Mesenchymal stem cell (in vitro differentiated cells and primary cell): ENCODE data around the gene RAPGEF5.
A peak's percentile ranks its signal among the peaks of the same experiment; 100 is the strongest.

Experiments
- DNase-seq: peaks from one replicate; pipeline ENCODE4 v3.0.0-alpha.2; 2013
- H2AFZ ChIP-seq: one replicate; pipeline ENCODE4 v1.6.1; 2013; ENCODE audit warnings: low read depth, mild to moderate bottlenecking, control low read depth, inconsistent platforms, low read length, moderate library complexity
- H2AK5ac ChIP-seq: 2 replicates; pipeline ENCODE4 v1.6.1; 2013; ENCODE audit warnings: low read length, moderate library complexity, mild to moderate bottlenecking, inconsistent platforms; ENCODE audit not compliant: severe bottlenecking
- H2BK120ac ChIP-seq: one replicate; pipeline ENCODE4 v1.6.1; 2013; ENCODE audit warnings: low read depth, mild to moderate bottlenecking, inconsistent platforms, low read length, moderate library complexity
- H2BK12ac ChIP-seq, 2 experiments: one replicate each; pipeline ENCODE4 v1.6.1; 2013; ENCODE audit warnings: inconsistent platforms in 2 of 2, low read length in 2 of 2, mild to moderate bottlenecking in 2 of 2, moderate library complexity in 2 of 2, control low read depth in 1 of 2
- H2BK15ac ChIP-seq: one replicate; pipeline ENCODE4 v1.6.1; 2013; ENCODE audit warnings: mild to moderate bottlenecking, low read depth, inconsistent platforms; ENCODE audit not compliant: poor library complexity, severe bottlenecking
- H2BK5ac ChIP-seq: 2 replicates; pipeline ENCODE4 v1.6.1; 2013; ENCODE audit warnings: low read depth, mild to moderate bottlenecking, low read length, control low read depth, inconsistent platforms; ENCODE audit not compliant: poor library complexity, severe bottlenecking
- H3K14ac ChIP-seq, 2 experiments: one replicate each; pipeline ENCODE4 v1.6.1; 2013; ENCODE audit warnings: inconsistent platforms in 2 of 2, low read length in 2 of 2, control low read depth in 1 of 2, mild to moderate bottlenecking in 1 of 2, moderate library complexity in 1 of 2
- H3K18ac ChIP-seq, 2 experiments: one replicate each; pipeline ENCODE4 v1.6.1; 2013; ENCODE audit warnings: inconsistent platforms in 2 of 2, low read length in 2 of 2, control low read depth in 1 of 2, low read depth in 1 of 2, mild to moderate bottlenecking in 1 of 2
- H3K23ac ChIP-seq, 2 experiments: one replicate each; pipeline ENCODE4 v1.6.1; 2013; ENCODE audit warnings: inconsistent platforms in 2 of 2, low read length in 2 of 2, mild to moderate bottlenecking in 2 of 2, moderate library complexity in 2 of 2, control low read depth in 1 of 2
- H3K27ac ChIP-seq: 2 replicates; pipeline ENCODE4 v1.5.1; 2013; ENCODE audit warnings: mild to moderate bottlenecking, moderate library complexity, low read length, control low read depth, inconsistent platforms; ENCODE audit not compliant: poor library complexity, severe bottlenecking
- H3K27me3 ChIP-seq, 2 experiments: 2 replicates each; pipeline versions ENCODE4 v1.6.1 to v1.7.0; 2013; ENCODE audit warnings: low read length in 2 of 2, mild to moderate bottlenecking in 2 of 2, moderate library complexity in 2 of 2, control low read depth in 1 of 2, inconsistent platforms in 1 of 2; ENCODE audit not compliant: control insufficient read depth in 1 of 2, insufficient read depth in 1 of 2
- H3K36me3 ChIP-seq, 2 experiments: 2 replicates each; pipeline versions ENCODE4 v1.6.1 to v1.7.0; 2013; ENCODE audit warnings: low read length in 2 of 2, control low read depth in 1 of 2, inconsistent platforms in 1 of 2, low read depth in 1 of 2, mild to moderate bottlenecking in 1 of 2; ENCODE audit not compliant: insufficient read depth in 2 of 2, control insufficient read depth in 1 of 2
- H3K4ac ChIP-seq, 2 experiments: one replicate each; pipeline ENCODE4 v1.6.1; 2013; ENCODE audit warnings: inconsistent platforms in 2 of 2, low read length in 2 of 2, mild to moderate bottlenecking in 2 of 2, moderate library complexity in 2 of 2, control low read depth in 1 of 2, low read depth in 1 of 2
- H3K4me1 ChIP-seq: 2 replicates; pipeline ENCODE4 v1.6.1; 2013; ENCODE audit warnings: low read depth, low read length, control low read depth; ENCODE audit not compliant: control insufficient read depth, insufficient read depth
- H3K4me2 ChIP-seq: 2 replicates; pipeline ENCODE4 v1.6.1; 2013; ENCODE audit warnings: low read length, mild to moderate bottlenecking, inconsistent platforms; ENCODE audit not compliant: poor library complexity, severe bottlenecking
- H3K4me3 ChIP-seq, 2 experiments: 2 replicates each; pipeline versions ENCODE4 v1.5.1 to v1.7.0; 2013; ENCODE audit warnings: low read length in 2 of 2, mild to moderate bottlenecking in 2 of 2, control low read depth in 1 of 2, low read depth in 1 of 2; ENCODE audit not compliant: insufficient read depth in 1 of 2
- H3K79me1 ChIP-seq: replicated peaks from 2 replicates; pipeline ENCODE4 v1.6.1; 2013; ENCODE audit warnings: mild to moderate bottlenecking, control low read depth, low read length, inconsistent platforms; ENCODE audit not compliant: poor library complexity, severe bottlenecking
- H3K9ac ChIP-seq: 2 replicates; pipeline ENCODE4 v1.7.0; 2013; ENCODE audit warnings: mild to moderate bottlenecking, low read length, moderate library complexity
- H3K9me3 ChIP-seq: 2 replicates; pipeline ENCODE4 v1.7.0; 2013; ENCODE audit warnings: mild to moderate bottlenecking, low read length; ENCODE audit not compliant: control insufficient read depth
- H4K8ac ChIP-seq: one replicate; pipeline ENCODE4 v1.6.1; 2013; ENCODE audit warnings: inconsistent platforms, mild to moderate bottlenecking, low read length, moderate library complexity
- H4K91ac ChIP-seq: one replicate; pipeline ENCODE4 v1.6.1; 2013; ENCODE audit warnings: mild to moderate bottlenecking, low read length, inconsistent platforms
- WGBS: methylation state at CpG from one replicate; pipeline ENCODE4 v1.1.7; 2013; ENCODE audit warnings: mixed read lengths; 5-methylcytosine and 5-hydroxymethylcytosine counted together

The RAPGEF5 gene

DNA sequence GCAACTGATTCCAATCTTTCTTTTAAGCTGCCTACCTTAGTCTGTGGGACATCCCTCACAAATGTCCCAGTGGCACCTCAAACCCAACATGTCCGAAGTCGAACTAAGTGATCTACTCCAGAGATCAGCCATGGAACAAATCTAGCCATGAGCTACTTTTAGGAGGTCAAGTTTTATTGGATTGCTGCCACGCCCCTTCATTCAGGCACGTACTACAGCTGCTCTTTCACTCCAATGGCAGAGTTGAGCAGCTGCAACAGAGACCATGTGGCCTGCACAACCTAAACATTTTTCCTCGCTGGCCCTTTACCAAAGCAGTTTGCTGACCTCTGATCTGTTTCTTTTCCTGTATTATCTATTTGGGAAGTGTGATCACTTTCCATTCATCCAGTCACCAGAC is 218.8 kb downstream of the RAPGEF5 start:
- Histone ChIP-seq H3K4ac (no peak overlapping the region), H2BK15ac (no peak overlapping the region), H3K23ac (no peak overlapping the region), H3K18ac (no peak overlapping the region), H3K79me1 (no peaks in the 10 kb centered on the region), H2AFZ (no peak overlapping the region), H3K36me3 (no peaks in the 10 kb centered on the region), H3K4me3 (no peak overlapping the region), H3K14ac (no peak overlapping the region), H2BK12ac (no peak overlapping the region), H2BK5ac (no peak overlapping the region), H3K4me1 (no peaks in the 10 kb centered on the region), H4K8ac (no peak overlapping the region), H3K27me3 (no peaks in the 10 kb centered on the region), H3K4me2 (no peak overlapping the region), H4K91ac (no peak overlapping the region), H2AK5ac (no peak overlapping the region), H2BK120ac (no peak overlapping the region), H3K9me3 (no peaks in the 10 kb centered on the region), H3K9ac (no peak overlapping the region), H3K27ac (no peak overlapping the region)
- WGBS, result 79% methylated on average over 5 of the region's 5 CpGs
- DNase-seq, result no peak

DNA sequence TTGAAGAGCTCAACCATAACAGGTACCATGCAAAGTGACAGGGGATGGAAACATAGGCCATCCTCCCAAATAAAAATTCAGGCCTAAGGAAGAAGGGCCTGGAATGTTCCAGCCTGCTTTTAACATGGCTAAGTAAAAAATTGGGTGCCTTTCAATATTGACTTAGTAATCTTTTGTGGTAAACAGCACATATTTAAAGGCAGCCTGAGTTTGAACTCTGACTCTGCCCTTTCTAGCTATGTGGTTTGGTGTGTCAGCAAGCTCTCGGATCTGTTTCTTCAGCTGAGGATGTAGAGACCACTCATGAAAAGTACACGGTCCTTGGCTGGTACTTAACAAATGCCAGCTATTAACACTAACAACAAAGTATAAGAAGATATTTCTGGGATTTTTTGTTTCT is 219.5 kb downstream of the RAPGEF5 start:
- Histone ChIP-seq H3K27ac (no peak overlapping the region), H2AFZ (no peak overlapping the region), H3K4me2 (no peak overlapping the region), H2BK5ac (no peak overlapping the region), H4K91ac (no peak overlapping the region), H3K4ac (no peak overlapping the region), H3K23ac (no peak overlapping the region), H2BK15ac (no peak overlapping the region), H3K18ac (no peak overlapping the region), H2BK120ac (no peak overlapping the region), H4K8ac (no peak overlapping the region), H3K14ac (no peak overlapping the region), H3K4me3 (no peak overlapping the region), H3K36me3 (no peaks in the 10 kb centered on the region), H2AK5ac (no peak overlapping the region), H3K9ac (peak overlapping the region; percentile 25), H3K4me1 (no peaks in the 10 kb centered on the region), H3K79me1 (no peaks in the 10 kb centered on the region), H3K27me3 (no peaks in the 10 kb centered on the region), H3K9me3 (no peaks in the 10 kb centered on the region), H2BK12ac (no peak overlapping the region)
- peak; percentile 10 for DNase-seq
- 100% methylated on average over 1 of the region's 2 CpGs for WGBS

DNA sequence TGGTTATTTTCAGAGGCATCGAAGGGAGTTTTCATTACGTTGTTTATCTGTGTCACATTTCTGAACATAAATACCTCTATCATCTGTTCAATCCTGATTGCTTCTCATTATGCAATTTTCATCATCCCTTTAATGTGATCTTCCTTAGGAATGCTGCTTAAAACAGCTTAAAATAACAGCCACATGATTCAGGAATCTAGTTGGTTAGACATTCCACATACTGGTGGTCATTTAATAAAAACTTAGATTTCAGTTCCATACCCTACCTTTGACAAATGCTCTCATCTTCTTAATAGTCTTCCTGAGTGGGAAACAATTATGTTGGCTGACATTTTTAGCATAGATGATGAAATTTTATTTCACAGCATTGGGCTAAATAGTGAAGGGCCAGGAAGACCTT is 219.9 kb downstream of the RAPGEF5 start:
- no peak overlapping the region for H3K14ac ChIP-seq
- H4K91ac ChIP-seq, result no peak overlapping the region
- H3K9ac ChIP-seq, result peak overlapping the region; percentile 25
- no peak overlapping the region for H3K4me2 ChIP-seq
- no peak overlapping the region for H2AFZ ChIP-seq
- H3K79me1 ChIP-seq, result no peaks in the 10 kb centered on the region
- H2BK120ac ChIP-seq, result no peak overlapping the region
- no peak overlapping the region for H2BK12ac ChIP-seq
- H3K36me3 ChIP-seq, result no peaks in the 10 kb centered on the region
- no peak overlapping the region for H2BK15ac ChIP-seq
- WGBS, result 93% methylated on average over 2 of the region's 2 CpGs
- no peak overlapping the region for H2BK5ac ChIP-seq
- DNase-seq, result peak; percentile 7
- H3K4me3 ChIP-seq, result no peak overlapping the region
- H3K4ac ChIP-seq, result no peak overlapping the region
- H2AK5ac ChIP-seq, result no peak overlapping the region
- no peaks in the 10 kb centered on the region for H3K9me3 ChIP-seq
- H4K8ac ChIP-seq, result no peak overlapping the region
- no peaks in the 10 kb centered on the region for H3K27me3 ChIP-seq
- H3K23ac ChIP-seq, result no peak overlapping the region
- no peak overlapping the region for H3K18ac ChIP-seq
- H3K27ac ChIP-seq, result no peak overlapping the region
- no peaks in the 10 kb centered on the region for H3K4me1 ChIP-seq

DNA sequence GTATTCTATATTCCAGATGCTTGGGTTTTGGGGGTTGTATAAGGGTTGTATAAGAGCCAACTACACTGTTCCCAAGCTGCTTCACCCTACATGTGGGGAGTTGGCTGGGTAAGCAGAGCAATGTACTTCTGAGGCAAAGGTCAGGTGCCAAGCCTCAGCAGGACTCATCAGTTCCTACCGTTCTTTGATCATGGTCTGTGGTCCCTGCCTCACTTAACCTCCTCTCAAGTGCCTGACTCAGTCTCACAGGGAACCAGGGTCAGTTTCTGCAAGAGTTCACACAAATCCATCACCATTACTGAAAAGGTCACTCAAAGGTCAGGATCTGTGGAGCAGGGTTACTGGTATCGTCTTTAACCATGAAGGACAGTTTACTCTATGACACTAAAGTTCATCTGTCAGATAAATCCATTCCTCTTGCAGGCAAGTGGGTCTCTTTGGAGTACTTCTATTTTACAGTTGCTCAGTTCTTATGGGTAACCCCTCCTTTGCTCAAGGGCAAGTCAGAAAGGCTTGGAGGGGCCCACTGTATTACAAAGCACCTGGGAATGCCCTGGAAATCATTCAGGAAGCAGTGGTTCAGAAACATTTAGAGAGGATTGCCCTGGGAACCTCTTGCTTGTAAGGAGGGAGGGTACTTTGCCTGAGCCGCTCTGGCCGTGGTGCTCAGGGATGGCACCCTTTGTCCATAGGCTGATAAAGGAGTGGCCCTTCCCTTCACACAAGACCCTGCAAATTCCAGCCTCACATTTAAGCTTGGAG is 227.0 kb downstream of the RAPGEF5 start:
- peak; percentile 4 for DNase-seq
- Histone ChIP-seq H3K23ac (no peak overlapping the region), H3K79me1 (no peaks in the 10 kb centered on the region), H3K36me3 (no peaks in the 10 kb centered on the region), H3K4me3 (no peak overlapping the region), H3K4ac (no peak overlapping the region), H3K9me3 (no peaks in the 10 kb centered on the region), H2BK120ac (no peak overlapping the region), H4K91ac (no peak overlapping the region), H2AK5ac (no peak overlapping the region), H2AFZ (no peak overlapping the region), H2BK12ac (no peak overlapping the region), H2BK5ac (no peak overlapping the region), H3K27me3 (peaks cover 3 to 9% of the 10 kb centered on the region in 2 experiments), H3K9ac (no peak overlapping the region), H3K4me1 (no peaks in the 10 kb centered on the region), H2BK15ac (no peak overlapping the region), H3K27ac (no peak overlapping the region), H3K18ac (no peak overlapping the region), H4K8ac (no peak overlapping the region), H3K14ac (no peak overlapping the region), H3K4me2 (no peak overlapping the region)
- 50% methylated on average over 3 of the region's 4 CpGs for WGBS
